ENCODE results near the gene DMXL1. TPM values are rescaled to one million over a fixed set of nuclear protein-coding genes. Genes with fewer than 3 reads are reported as not detected.

Gene DMXL1
- polyA plus RNA-seq, 2 of the 4 experiments (the other 2 are of a cell fraction), result 8.4 to 28.8 TPM

DNA sequence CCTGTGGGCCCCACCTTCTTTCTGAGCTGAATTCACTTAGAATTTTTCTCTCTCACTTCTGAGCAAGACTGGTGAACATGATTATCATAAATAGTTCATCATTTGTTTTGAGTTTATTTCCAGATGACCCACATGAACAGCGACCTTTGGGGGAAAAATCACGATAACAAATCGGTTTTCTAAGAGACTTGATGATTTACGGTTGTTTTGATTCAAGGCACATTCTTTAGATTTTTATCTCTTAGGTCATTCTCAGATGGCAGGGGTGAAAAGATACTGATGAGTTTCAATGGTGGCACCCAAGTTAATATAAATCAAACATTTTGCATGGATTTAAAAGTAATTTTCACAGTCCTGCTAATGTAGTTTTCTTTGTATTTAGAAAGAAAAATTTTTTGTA is 95.1 kb downstream of the DMXL1 start:
- Histone ChIP-seq H3K27ac (no peak overlapping the region), H3K4me1 (no peaks in the 10 kb centered on the region), H3K9me3 (no peaks in the 10 kb centered on the region), H3K4me3 (no peak overlapping the region), H3K4me2 (no peak overlapping the region)
- ChIA-PET POLR2A (no interaction called here), CTCF (no interaction called here)
- DNase-seq (ENCODE audit: low read depth in 1 of 2, low spot score in 1 of 2) (no peak), ATAC-seq (no peak), FAIRE-seq (no peak)
- TF ChIP-seq HEYL (CRISPR knock-in tag; IDR thresholded peaks at IDR 0.05) (no peak), ZC3H11A (IDR thresholded peaks at IDR 0.05) (no peak), KDM5A (IDR thresholded peaks at IDR 0.05) (no peak), EHMT2 (IDR thresholded peaks at IDR 0.05; ENCODE audit: low read depth) (no peak), CBX8 (IDR thresholded peaks at IDR 0.05) (no peak), CHD4 (IDR thresholded peaks at IDR 0.05; ENCODE audit: borderline replicate concordance) (no peak), MAFK (IDR thresholded peaks at IDR 0.05; ENCODE audit: partially characterized antibody) (no peak), ZSCAN20 (CRISPR knock-in tag; IDR thresholded peaks at IDR 0.05) (no peak), MYC (IDR thresholded peaks at IDR 0.05; ENCODE audit: borderline replicate concordance, low read length) (no peak), CBX2 (IDR thresholded peaks at IDR 0.05; ENCODE audit: borderline replicate concordance, low read depth) (no peak), FOXS1 (CRISPR knock-in tag; IDR thresholded peaks at IDR 0.05) (no peak), TFCP2L1 (CRISPR knock-in tag; IDR thresholded peaks at IDR 0.05) (no peak)
- TF ChIP-seq, protein P1, sequence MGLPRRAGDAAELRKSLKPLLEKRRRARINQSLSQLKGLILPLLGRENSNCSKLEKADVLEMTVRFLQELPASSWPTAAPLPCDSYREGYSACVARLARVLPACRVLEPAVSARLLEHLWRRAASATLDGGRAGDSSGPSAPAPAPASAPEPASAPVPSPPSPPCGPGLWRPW (IDR thresholded peaks at IDR 0.05), result no peak
- WGBS (ENCODE audit: missing lambda C conversion rate), result 78% methylated on average over 4 of the region's 4 CpGs

DNA sequence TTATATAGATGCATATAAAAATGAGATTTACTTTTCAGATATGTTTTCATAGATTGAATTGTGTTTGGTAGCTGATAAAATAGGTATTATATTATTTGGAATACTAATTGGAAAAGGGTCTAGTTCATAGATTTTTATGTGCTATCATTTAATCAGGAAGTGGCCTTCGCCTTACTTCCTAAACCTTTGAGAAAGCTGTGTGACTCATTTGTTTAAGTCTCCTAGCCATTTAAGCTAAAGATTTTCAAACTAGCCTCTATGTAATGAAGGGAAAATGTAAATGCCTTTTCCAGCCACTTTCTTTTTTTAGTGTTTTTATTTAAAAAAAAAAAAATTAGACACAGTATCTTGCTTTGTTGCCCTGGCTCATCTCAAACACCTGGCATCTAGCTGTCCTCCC is 97.5 kb downstream of the DMXL1 start:
- FAIRE-seq (no peak), DNase-seq (ENCODE audit: low read depth in 1 of 2, low spot score in 1 of 2) (no peak), ATAC-seq (no peak)
- ChIA-PET CTCF (no interaction called here), POLR2A (no interaction called here)
- no peaks in the 10 kb centered on the region for H3K4me1 ChIP-seq
- TF ChIP-seq ESRRA (IDR thresholded peaks at IDR 0.05; ENCODE audit: borderline replicate concordance, low read length), result no peak
- TF ChIP-seq RAD21 (conservative IDR thresholded peaks at IDR 0.05 in 1 of 2, IDR thresholded peaks at IDR 0.05 in 1 of 2), result no peak
- TF ChIP-seq SMC3 (IDR thresholded peaks at IDR 0.05), result no peak
- TF ChIP-seq, protein P2, sequence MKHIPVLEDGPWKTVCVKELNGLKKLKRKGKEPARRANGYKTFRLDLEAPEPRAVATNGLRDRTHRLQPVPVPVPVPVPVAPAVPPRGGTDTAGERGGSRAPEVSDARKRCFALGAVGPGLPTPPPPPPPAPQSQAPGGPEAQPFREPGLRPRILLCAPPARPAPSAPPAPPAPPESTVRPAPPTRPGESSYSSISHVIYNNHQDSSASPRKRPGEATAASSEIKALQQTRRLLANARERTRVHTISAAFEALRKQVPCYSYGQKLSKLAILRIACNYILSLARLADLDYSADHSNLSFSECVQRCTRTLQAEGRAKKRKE (CRISPR knock-in tag; IDR thresholded peaks at IDR 0.05; ENCODE audit: low read depth), result no peak
- TF ChIP-seq RFX5 (IDR thresholded peaks at IDR 0.05), result no peak
- TF ChIP-seq FOSL2 (IDR thresholded peaks at IDR 0.05), result no peak
- no peak for TF ChIP-seq FOSL2 (CRISPR knock-in tag; IDR thresholded peaks at IDR 0.05)
- no peak for TF ChIP-seq HEYL (CRISPR knock-in tag; IDR thresholded peaks at IDR 0.05)
- no peak for TF ChIP-seq CHD4 (IDR thresholded peaks at IDR 0.05; ENCODE audit: borderline replicate concordance)
- no peak overlapping the region for H3K4me2 ChIP-seq
- 91% methylated on average over 1 of the region's 1 CpG for WGBS (ENCODE audit: missing lambda C conversion rate)
- no peaks in the 10 kb centered on the region for H3K9me3 ChIP-seq
- no peak overlapping the region for H3K4me3 ChIP-seq
- H3K27ac ChIP-seq, result no peak overlapping the region

DNA sequence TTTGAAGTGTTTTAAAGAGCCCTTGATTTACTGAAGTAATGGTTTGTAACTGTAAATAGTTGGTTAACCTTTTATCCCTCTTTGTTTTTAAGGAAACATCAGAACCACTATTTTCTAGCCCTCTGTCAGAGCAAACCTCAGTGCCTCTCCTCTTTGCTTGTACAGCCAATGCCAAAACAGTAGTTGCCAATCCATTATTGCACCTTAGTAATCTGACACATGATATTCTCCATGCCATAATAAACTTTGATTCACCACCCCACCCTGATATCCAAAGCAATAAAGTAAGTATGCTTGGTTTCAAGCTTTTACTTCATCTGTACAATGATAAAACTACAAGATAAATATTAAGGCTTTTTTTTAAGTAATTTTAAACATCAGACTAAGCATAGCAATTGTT is 100.8 kb downstream of the DMXL1 start:
- no peaks in the 10 kb centered on the region for H3K4me1 ChIP-seq
- no peak overlapping the region for H3K4me3 ChIP-seq
- no peak for DNase-seq (ENCODE audit: low read depth in 1 of 2, low spot score in 1 of 2)
- CTCF ChIA-PET, result interaction anchor here (1.0 kb wide), 1 partner anchor 12 kb away, joined by 3 read pairs; no protein-coding TSS in a partner anchor
- POLR2A ChIA-PET, result no interaction called here
- no peak overlapping the region for H3K4me2 ChIP-seq
- H3K27ac ChIP-seq, result no peak overlapping the region
- TF ChIP-seq CBX2 (IDR thresholded peaks at IDR 0.05; ENCODE audit: borderline replicate concordance, low read depth) (no peak), CHD4 (IDR thresholded peaks at IDR 0.05; ENCODE audit: borderline replicate concordance) (no peak), EHF (CRISPR knock-in tag; IDR thresholded peaks at IDR 0.05) (no peak), NPAS2 (CRISPR knock-in tag; IDR thresholded peaks at IDR 0.05; ENCODE audit: borderline replicate concordance) (no peak), JUNB (IDR thresholded peaks at IDR 0.05) (no peak), TP53 (CRISPR knock-in tag; IDR thresholded peaks at IDR 0.05) (no peak), HOXB5 (CRISPR knock-in tag; IDR thresholded peaks at IDR 0.05) (no peak), SREBF2 (IDR thresholded peaks at IDR 0.05) (no peak)
- TF ChIP-seq, protein P1 (IDR thresholded peaks at IDR 0.05), result no peak
- TF ChIP-seq, protein P3, sequence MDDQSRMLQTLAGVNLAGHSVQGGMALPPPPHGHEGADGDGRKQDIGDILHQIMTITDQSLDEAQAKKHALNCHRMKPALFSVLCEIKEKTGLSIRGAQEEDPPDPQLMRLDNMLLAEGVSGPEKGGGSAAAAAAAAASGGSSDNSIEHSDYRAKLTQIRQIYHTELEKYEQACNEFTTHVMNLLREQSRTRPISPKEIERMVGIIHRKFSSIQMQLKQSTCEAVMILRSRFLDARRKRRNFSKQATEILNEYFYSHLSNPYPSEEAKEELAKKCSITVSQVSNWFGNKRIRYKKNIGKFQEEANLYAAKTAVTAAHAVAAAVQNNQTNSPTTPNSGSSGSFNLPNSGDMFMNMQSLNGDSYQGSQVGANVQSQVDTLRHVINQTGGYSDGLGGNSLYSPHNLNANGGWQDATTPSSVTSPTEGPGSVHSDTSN (IDR thresholded peaks at IDR 0.05), result no peak
- TF ChIP-seq, protein P4, sequence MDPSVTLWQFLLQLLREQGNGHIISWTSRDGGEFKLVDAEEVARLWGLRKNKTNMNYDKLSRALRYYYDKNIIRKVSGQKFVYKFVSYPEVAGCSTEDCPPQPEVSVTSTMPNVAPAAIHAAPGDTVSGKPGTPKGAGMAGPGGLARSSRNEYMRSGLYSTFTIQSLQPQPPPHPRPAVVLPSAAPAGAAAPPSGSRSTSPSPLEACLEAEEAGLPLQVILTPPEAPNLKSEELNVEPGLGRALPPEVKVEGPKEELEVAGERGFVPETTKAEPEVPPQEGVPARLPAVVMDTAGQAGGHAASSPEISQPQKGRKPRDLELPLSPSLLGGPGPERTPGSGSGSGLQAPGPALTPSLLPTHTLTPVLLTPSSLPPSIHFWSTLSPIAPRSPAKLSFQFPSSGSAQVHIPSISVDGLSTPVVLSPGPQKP (IDR thresholded peaks at IDR 0.05; ENCODE audit: low read depth, low read length), result no peak
- no peaks in the 10 kb centered on the region for H3K9me3 ChIP-seq
- ATAC-seq, result no peak
- no peak for FAIRE-seq

All from A549 (cell line).